ENCODE data around the gene COMMD4.
"Not testable (repeated sequence)": the region's sequence is repeated elsewhere in the genome, so short reads cannot be mapped to it uniquely, and the experiment has no call there.

COMMD4 gene

DNA sequence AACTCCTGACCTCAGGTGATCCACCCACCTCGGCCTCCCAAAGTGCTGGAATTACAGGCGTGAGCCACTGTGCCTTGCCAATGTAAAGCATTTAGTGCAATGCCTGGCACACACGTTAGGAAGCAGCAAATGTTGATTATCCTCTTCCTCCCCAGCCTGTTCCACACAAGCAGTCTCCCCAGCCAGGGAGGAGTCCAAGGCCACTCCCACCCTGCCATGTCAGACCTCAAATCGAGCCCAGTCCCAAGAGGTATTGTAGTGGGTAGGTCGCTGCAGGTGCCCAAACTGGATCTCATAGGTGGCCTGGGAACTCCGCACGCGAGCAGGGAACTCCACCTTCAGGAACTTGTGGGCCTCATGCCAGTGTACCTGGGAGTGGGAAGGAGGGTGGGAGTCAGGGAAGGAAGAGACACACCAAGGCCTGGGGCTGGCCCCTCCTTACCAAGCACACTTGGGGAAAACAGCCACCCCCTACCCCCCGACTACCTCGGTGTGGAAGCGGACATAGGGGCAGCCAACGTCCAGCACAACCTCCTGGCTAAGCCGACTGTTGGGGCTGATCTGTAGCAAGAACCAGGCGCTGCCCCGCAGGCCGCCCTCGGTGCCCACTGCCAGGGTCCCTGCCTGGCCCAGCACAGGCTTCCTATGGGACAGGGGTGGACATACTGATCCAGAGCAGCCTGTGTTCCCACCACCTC is 22.3 kb downstream of the COMMD4 start:
- DNase-seq, result no peak

GRCh38 chr15:75358771-75359536 is 23.1 kb downstream of the COMMD4 start:
- DNase-seq, result no peak

DNA sequence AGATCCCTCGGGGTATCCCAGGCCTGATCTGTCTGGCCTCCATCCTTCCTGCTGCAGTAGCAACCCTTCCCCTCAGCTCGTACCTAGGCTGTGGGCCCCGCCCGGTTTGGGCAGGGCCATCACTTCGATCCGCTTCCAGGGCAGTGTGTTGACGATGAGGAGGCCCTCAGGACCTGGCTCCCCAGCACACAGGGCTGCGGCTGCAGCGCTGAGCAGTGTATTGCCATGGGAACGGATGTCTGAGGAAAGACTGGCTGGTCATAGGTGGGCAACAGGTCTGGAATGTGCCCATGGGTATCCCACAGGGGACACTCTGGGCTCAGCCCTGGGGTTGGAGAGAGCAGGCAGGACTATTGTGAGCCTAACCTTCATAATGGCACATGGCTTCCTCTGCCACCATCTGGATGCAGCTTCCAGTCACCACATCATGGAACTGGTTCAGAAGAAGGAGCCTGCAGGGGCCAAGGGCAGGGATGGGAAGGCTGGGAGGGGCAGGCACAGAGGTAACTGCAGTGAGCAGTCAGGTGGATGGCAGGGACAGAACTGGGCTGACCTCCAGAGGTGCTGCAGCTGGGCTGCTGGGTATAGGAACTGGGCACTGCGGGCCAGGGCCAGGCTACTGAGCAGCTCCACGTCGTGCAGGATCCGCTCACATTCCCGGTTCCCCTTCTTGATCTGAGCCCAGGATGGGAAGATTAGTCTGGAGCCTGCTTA is 23.8 kb downstream of the COMMD4 start:
- DNase-seq, result no peak

DNA sequence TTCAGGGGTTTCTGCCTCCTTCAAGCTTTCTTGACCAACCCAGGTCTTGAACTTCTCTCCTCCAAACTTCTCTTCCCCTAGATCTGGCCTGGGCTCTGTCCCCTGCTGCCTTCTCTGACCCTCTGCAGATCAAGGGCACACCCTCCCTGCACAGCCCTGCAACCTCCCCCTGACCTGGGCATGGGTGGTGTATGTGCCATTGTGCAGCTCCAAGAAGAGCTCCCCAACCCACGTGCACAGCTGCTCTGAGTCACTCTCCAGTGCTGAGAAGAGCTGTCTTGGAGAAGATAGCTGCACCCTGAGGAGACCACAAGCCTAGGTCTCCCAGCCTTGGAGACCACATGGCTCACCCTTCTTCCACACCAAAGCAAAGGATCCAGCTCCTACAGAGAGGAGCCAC is 24.5 kb downstream of the COMMD4 start:
- no peak for DNase-seq

GRCh38 chr15:75360856-75361255 is 25.0 kb downstream of the COMMD4 start:
- DNase-seq, result no peak

DNA sequence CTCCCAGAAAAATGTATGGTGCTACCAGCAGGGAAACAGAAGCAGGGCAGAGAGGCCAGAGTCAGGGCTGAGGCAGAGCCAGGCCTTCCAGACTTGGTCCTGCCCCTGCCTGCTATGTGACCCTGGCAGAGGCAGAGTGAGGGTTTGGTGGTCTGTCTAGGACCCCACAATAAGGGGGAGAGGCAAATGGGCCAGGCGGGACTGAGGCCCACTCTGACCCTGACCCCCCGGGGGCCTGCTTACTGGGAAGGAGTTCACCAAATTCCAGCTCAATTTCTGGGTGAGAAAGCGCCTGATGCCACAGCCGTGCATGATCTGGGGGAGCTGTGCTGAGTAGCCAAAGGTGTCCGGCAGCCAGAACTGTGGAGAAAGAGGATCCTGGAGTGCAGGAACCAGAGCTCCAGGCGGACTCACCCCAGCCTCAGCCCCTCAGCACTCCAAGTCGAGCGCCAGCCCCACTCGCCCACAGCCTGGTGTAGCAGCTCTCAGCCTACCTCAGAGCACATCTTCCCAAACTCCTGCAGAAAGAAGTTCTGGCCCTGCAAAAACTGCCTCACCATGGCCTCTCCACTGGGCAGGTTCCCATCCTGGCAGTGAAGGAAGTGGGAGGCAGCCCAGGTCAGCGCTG is 25.6 kb downstream of the COMMD4 start:
- DNase-seq, result no peak

DNA sequence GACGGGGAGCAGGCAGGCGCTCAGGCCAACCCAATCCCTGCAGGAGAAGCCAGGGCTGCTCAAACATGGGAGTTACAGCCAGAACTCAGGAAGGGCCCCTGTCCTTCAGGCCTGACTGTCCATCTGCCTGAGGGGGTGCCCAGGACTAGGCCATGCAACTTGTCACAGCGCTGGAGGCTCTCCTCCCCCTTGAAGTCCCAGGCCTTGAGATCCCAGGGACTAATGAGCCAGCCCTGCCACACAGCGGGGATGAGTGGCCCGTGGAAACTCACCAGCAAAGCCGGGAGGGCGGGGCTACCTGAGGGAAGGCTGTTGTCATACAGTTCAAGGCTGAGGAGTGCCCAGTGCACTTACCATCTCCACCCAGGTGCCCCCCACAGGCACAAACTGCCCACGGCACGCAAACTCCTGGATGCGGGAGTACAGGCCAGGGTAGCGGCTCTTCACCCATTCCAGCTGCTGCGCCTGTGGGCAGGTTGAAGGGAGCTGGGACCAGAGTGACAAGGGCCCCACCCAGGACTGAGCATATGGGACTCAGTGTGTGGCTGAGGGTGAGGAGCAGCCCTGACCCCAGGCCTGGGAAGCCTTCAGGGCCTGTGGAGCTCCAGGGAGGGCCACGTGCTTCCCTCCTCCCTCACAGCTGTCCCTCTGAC is 26.3 kb downstream of the COMMD4 start:
- no peak for DNase-seq

DNA sequence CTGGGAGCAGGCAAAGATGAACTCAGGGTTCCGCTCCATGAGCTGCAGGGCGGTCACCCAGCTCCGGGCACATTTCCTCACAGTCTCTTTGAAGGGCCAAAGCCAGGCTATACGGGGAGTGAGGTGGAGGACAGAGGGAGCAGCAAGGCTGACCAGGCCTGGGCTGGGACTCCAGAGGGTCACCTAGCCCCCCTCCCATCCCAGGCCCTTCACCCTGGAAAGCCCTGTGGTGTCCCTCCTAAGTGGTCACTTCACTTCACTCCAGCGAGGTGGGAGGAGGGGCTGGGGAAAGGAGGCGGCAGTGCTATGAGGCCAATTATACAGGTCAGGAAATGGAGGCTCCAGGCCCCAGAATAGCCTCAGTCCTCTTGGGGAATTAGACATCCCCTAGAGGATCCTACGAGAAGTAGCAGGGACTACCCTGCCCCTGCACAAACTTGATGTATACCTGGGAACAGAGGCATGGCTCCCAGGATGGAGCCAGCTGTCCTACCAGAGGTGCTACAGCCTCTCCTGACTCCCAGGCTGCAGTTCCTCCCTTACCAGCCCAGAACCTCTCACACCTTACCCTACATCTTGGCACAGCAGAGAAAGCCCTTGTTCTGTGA is 26.9 kb downstream of the COMMD4 start:
- no peak for DNase-seq

DNA sequence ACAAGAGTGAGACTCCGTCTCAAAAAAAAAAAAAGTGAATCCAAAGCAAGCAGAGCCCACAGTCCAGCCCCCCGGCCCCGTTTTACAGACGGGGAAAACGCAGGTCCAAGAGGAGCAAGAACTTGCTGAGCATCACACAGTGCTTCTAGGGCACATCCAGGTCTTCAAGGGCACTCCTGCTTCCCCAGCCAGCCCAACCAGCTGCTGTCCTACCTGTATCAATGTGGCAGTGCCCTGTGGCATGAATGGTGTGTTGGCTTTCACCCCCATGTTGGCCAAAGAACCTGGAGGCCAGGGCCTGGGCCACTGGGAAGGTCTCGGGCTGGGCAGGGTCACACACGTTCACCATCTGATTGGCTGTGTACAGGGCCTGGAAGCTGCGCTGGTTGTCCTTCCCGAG is 27.9 kb downstream of the COMMD4 start:
- DNase-seq, result no peak

DNA sequence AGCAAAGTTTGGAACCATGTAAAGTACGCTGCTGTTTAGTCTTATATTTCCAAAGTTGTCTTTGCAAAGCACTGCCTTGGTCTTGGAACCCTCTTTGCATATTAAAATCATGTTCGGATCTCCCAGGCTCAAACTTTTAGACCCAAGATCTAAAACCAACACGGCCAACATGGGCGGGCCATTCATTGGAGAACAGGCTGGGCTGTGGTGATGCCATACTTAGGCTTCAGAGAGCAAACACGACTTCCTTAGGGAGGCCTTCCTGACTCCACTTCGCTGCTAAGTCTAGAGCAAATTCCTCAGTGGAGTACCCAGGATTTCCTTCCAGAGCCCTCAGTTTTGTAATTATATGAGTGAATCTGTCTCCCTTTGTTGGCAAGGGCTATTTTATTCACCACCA is 29.0 kb downstream of the COMMD4 start:
- no peak for DNase-seq

DNA sequence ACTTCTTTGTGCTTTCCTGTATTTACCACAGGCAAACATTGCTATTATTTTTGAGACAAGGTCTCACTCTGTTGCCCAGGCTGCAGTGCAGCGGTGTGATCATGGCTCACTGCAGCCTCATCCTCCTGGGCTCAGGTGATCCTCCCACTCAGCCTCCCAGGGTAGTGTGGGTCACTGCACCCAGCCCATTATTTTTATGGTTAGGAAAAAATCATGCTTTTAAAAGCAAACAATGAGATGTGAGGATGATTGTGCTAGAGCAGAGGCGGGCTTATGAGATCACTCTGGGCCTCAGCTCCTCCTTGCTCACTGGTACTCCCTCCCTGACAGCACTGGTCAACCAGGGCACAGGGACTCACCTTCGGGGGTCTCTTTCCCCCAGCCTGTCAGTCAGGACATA is 30.3 kb downstream of the COMMD4 start:
- no peak for DNase-seq

DNA sequence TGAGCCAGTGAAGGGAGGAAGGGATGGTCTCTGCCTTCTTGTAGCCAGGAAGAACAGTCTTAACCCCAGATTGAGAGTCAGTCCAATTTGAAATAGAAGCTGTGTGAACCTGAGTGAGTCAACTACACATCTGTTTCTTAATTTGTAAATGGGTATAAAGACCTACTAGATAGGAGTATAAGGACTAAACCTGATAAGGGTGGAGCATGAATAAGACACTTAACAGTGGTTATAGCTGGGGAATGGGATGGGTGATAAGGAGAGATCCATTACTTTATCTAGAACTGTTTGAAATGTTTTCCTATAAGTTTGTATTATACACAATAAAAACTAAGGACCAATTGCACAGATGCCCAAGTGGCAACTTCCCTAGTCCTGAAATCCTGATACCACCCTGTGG is 31.1 kb downstream of the COMMD4 start:
- DNase-seq, result no peak

DNA sequence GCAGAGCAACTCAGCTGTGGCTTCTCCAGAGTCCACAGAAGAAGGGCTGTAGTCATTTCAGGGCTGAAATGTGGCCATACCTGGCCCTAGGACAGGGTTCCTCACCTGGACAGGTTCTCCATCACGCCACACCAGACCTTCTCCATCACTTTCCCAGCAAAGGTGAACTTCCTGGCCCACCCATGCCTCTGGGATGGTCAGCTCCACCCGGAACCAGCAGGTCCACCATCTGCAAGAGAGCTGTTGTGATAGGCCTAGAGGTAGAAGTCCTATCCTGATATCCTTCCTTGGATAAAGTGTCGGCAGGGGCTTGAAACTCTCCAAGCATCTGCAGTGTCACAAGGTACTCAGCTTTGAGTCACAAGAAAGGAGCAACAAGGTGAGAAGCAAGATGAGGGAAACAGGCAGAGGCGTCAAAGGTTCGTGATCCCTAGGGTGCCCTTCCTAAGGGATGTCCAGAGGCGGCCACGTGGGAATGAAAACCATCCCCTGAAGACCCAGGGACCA is 31.6 kb downstream of the COMMD4 start:
- DNase-seq, result no peak

DNA sequence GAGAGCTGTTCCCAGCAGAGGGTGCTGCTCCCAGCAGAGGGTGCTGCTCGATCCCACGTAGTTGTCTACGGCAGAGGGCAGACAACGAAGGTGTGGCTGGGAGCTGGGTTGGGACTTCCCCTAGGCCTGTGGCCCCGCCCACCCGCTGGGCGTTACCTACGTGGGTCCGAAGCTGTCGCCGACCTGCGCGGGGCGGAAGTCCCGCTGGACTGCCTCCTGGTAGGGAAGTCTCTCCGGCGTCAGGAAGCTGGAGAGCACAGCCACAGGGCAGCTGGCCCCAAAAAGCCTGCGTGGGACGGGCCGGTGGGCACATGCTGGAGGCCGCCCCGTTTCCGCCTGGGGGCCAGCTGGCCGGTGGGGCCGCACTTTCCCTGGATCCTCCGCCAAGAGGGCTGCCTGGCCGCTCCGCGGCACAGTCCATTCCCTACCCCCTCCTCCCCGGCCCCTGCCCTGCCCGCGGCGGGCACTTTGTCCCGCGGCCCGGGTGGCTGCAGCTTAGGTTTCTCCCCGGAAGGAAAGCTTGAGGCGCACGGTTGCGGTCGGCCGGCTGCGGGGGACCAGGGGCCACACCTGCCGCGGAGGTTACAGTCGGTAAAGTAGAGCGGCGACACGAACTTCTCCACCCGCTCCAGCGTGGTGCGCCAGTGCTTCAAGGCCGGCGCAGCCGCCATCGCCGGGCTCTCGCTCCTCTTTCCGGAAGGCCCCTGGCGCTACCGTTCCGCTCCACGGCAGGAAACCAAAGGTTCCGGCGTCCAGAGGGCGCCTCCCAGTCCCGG is 32.2 kb downstream of the COMMD4 start, which contains the start of gene MAN2C1:
Gene MAN2C1 (minus strand): TSS at position 695 of the 776 bp plus-strand sequence. CDS start 24 bp downstream, at position 671.
- DNase-seq, result peak; percentile 98

DNA sequence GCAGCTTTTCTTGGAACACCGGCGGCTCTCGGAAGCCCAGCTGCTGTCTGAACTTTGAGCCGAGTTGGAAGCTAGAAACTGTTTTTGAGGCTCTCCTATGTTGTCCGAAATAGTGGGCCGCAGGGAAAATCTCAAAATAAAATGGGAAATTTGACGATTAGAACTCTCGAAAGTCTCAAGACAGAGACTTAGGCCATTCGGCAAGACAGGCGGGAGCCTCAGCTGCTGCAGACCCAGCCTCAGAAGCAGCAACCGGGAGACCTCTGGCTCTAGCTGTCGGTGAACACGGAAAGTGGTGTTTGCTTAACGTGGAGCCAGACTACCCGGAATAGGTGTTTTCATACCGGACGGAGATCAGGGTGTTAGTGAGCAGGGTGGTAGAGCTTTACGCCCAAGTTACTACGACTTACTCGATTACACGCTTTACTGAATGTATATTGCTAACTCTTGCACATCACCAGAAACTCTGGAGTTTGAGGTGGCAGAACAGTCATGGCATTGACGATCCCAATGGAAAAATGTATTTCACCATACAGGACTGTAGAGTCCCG is 32.9 kb downstream of the COMMD4 start:
- no peak for DNase-seq

DNA sequence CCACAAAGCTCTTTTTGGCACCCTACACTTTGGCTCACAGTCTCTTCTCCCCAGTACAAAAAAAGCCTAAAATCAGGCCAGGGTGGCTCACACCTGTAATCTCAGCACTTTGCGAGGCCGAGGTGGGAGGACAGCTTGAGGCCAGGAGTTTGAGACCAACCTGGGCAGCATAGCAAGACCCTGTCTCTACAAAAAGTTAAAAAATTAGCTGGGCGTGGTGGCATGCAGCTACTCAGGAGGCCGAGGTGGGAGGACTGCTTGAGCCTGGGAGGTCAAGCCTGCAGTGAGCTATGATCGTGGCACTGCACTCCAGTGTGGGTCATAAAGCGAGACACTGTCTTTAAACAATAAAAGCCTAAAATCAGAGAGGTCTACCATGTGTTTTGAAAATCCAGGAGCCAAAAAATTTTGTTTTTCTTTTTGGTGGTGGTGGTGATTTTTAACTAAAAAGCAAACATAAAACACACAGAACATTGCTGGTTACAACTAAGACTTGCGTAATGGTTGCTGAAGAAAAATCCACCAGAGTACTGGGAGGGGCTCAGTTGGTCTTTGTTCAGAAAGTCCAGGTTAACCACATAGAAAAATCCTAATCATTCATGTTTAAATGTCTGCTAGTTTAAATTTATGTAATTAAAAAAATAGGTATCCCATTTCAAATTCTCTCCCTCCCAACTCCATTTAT is 34.2 kb downstream of the COMMD4 start:
- DNase-seq, result no peak

GRCh38 chr15:75371486-75371885 is 35.6 kb downstream of the COMMD4 start:
- no peak for DNase-seq

- no peak for DNase-seq
These were observed 36.2 kb downstream of the COMMD4 start for GRCh38 chr15:75371901-75372688.

GRCh38 chr15:75380773-75381172 is 44.9 kb downstream of the COMMD4 start:
- no peak for DNase-seq

DNA sequence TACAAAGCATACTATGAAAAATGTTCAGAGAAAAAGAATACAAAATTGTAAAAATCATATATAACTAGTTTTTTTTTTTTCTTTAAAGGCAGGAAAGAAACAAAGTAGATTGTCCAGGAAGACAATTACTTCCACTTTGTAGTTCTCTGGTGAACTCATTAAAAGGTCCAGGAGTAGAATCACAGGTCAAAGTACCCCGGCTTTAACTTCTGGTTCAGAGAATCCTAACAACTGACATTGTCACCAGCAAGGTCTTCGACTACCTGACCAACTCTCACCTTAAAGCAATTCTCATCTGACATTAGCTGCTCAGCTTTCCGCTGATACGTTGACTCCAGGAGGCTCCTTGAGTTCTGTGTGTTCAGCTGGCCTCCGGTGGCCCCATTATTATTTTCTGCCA is 48.1 kb downstream of the COMMD4 start:
- not testable (repeated sequence) for DNase-seq

All from OCI-M1 (cell line).